ENCODE data around the gene LDLRAD3.

LDLRAD3 gene

GRCh38 chr11:35932681-35933319 is 11.1 kb upstream of the LDLRAD3 start:
- no peak overlapping the region for H3K4me2 ChIP-seq (ENCODE audit: low read length)
- no peaks in the 10 kb centered on the region for H4K20me1 ChIP-seq (ENCODE audit: control insufficient read depth, insufficient read depth, low read depth, low read length)
- H3K9me3 ChIP-seq (ENCODE audit: control insufficient read depth, insufficient read depth, low read length) = no peaks in the 10 kb centered on the region
- H3K27me3 ChIP-seq (ENCODE audit: control insufficient read depth, low read length) = no peaks in the 10 kb centered on the region
- H3K4me3 ChIP-seq (ENCODE audit: low read length) = no peak overlapping the region
- no peaks in the 10 kb centered on the region for H3K4me1 ChIP-seq (ENCODE audit: control insufficient read depth, low read length)
- H3K79me2 ChIP-seq (ENCODE audit: control insufficient read depth, low read length) = no peaks in the 10 kb centered on the region
- no peaks in the 10 kb centered on the region for H3K36me3 ChIP-seq (ENCODE audit: control insufficient read depth, low read length)
- H3F3A ChIP-seq (ENCODE audit: control insufficient read depth, insufficient read depth) = no peaks in the 10 kb centered on the region
- H3K9me2 ChIP-seq (replicated peaks; ENCODE audit: control insufficient read depth, low read length) = no peaks in the 10 kb centered on the region
- TF ChIP-seq, protein P1, sequence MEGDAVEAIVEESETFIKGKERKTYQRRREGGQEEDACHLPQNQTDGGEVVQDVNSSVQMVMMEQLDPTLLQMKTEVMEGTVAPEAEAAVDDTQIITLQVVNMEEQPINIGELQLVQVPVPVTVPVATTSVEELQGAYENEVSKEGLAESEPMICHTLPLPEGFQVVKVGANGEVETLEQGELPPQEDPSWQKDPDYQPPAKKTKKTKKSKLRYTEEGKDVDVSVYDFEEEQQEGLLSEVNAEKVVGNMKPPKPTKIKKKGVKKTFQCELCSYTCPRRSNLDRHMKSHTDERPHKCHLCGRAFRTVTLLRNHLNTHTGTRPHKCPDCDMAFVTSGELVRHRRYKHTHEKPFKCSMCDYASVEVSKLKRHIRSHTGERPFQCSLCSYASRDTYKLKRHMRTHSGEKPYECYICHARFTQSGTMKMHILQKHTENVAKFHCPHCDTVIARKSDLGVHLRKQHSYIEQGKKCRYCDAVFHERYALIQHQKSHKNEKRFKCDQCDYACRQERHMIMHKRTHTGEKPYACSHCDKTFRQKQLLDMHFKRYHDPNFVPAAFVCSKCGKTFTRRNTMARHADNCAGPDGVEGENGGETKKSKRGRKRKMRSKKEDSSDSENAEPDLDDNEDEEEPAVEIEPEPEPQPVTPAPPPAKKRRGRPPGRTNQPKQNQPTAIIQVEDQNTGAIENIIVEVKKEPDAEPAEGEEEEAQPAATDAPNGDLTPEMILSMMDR (IDR thresholded peaks at IDR 0.05; ENCODE audit: low read depth, low read length, poor library complexity, severe bottlenecking) = no peak
- TF ChIP-seq EZH2phosphoT487 (IDR thresholded peaks at IDR 0.05; ENCODE audit: borderline replicate concordance, low read length) = no peak
- H3K27ac ChIP-seq (ENCODE audit: low read depth, low read length) = no peak overlapping the region

- Histone ChIP-seq H3K79me2 (ENCODE audit: control insufficient read depth, low read length) (no peaks in the 10 kb centered on the region), H3K4me1 (ENCODE audit: control insufficient read depth, low read length) (no peaks in the 10 kb centered on the region), H3K9me2 (replicated peaks; ENCODE audit: control insufficient read depth, low read length) (no peaks in the 10 kb centered on the region), H4K20me1 (ENCODE audit: control insufficient read depth, insufficient read depth, low read depth, low read length) (no peaks in the 10 kb centered on the region), H3K4me3 (ENCODE audit: low read length) (no peak overlapping the region), H3K4me2 (ENCODE audit: low read length) (no peak overlapping the region), H3K27ac (ENCODE audit: low read depth, low read length) (no peak overlapping the region), H3K9me3 (ENCODE audit: control insufficient read depth, insufficient read depth, low read length) (no peaks in the 10 kb centered on the region), H3K36me3 (ENCODE audit: control insufficient read depth, low read length) (no peaks in the 10 kb centered on the region), H3K27me3 (ENCODE audit: control insufficient read depth, low read length) (no peaks in the 10 kb centered on the region), H3F3A (ENCODE audit: control insufficient read depth, insufficient read depth) (no peaks in the 10 kb centered on the region)
- TF ChIP-seq, protein P1 (IDR thresholded peaks at IDR 0.05; ENCODE audit: low read depth, low read length, poor library complexity, severe bottlenecking) = no peak
- TF ChIP-seq EZH2phosphoT487 (IDR thresholded peaks at IDR 0.05; ENCODE audit: borderline replicate concordance, low read length) = no peak
Observed at GRCh38 chr11:35933320-35933871, 10.5 kb upstream of the LDLRAD3 start.

GRCh38 chr11:35934271-35934670 is 9.6 kb upstream of the LDLRAD3 start:
- Histone ChIP-seq H3K9me2 (replicated peaks; ENCODE audit: control insufficient read depth, low read length) (no peaks in the 10 kb centered on the region), H3K4me1 (ENCODE audit: control insufficient read depth, low read length) (no peaks in the 10 kb centered on the region), H3K9me3 (ENCODE audit: control insufficient read depth, insufficient read depth, low read length) (no peaks in the 10 kb centered on the region), H3K36me3 (ENCODE audit: control insufficient read depth, low read length) (no peaks in the 10 kb centered on the region), H3K27me3 (ENCODE audit: control insufficient read depth, low read length) (no peaks in the 10 kb centered on the region), H3K27ac (ENCODE audit: low read depth, low read length) (no peak overlapping the region), H4K20me1 (ENCODE audit: control insufficient read depth, insufficient read depth, low read depth, low read length) (no peaks in the 10 kb centered on the region), H3K79me2 (ENCODE audit: control insufficient read depth, low read length) (no peaks in the 10 kb centered on the region), H3K4me2 (ENCODE audit: low read length) (no peak overlapping the region), H3F3A (ENCODE audit: control insufficient read depth, insufficient read depth) (no peaks in the 10 kb centered on the region), H3K4me3 (ENCODE audit: low read length) (no peak overlapping the region)
- TF ChIP-seq, protein P1 (IDR thresholded peaks at IDR 0.05; ENCODE audit: low read depth, low read length, poor library complexity, severe bottlenecking) = no peak
- no peak for TF ChIP-seq EZH2phosphoT487 (IDR thresholded peaks at IDR 0.05; ENCODE audit: borderline replicate concordance, low read length)

All from DOHH2 (cell line).